Stimulated activated memory B cell treated with anti-CD40 and anti-IgM and Interleukin-4, amounts not matched to agents 10 μg/mL and 1 μg/mL and 100 μg/mL, for 72 hours (primary cell): ENCODE results near the gene DIP2C.

Experiments
- ATAC-seq: fragments of 150-1000 bp; cut with Tn5 transposase; 2 replicates; pipeline ENCODE4 v1.10.0; 2021
- H3K27ac Mint-ChIP-seq: one replicate; pipeline ENCODE4 v1.8.0; 2022; ENCODE audit warnings: mild to moderate bottlenecking, mixed read lengths
- H3K27me3 Mint-ChIP-seq: one replicate; pipeline ENCODE4 v1.8.0; 2022; ENCODE audit warnings: mixed read lengths
- H3K36me3 Mint-ChIP-seq: one replicate; pipeline ENCODE4 v1.8.0; 2022; ENCODE audit warnings: mixed read lengths
- H3K4me1 Mint-ChIP-seq: one replicate; pipeline ENCODE4 v1.8.0; 2022; ENCODE audit warnings: mixed read lengths
- H3K4me3 Mint-ChIP-seq: one replicate; pipeline ENCODE4 v1.8.0; 2022; ENCODE audit warnings: mild to moderate bottlenecking, moderate library complexity, mixed read lengths
- H3K9me3 Mint-ChIP-seq: one replicate; pipeline ENCODE4 v1.8.0; 2022; ENCODE audit warnings: mixed read lengths

The DIP2C gene

GRCh38 chr10:381346-381745 lies 308.1 kb downstream of the DIP2C start:
- Mint-ChIP-seq H3K27me3 (peaks cover 19% of the 10 kb centered on the region), H3K27ac (no peak overlapping the region), H3K36me3 (peaks cover 10% of the 10 kb centered on the region), H3K4me1 (peaks cover 6% of the 10 kb centered on the region), H3K9me3 (peaks cover 3% of the 10 kb centered on the region), H3K4me3 (no peak overlapping the region)
- ATAC-seq = no peak

- H3K27me3 Mint-ChIP-seq = peaks cover 10% of the 10 kb centered on the region
- no peak overlapping the region for H3K27ac Mint-ChIP-seq
- no peak for ATAC-seq
- H3K9me3 Mint-ChIP-seq = peaks cover 3% of the 10 kb centered on the region
- H3K4me3 Mint-ChIP-seq = no peak overlapping the region
- H3K36me3 Mint-ChIP-seq = peaks cover 10% of the 10 kb centered on the region
- H3K4me1 Mint-ChIP-seq = peaks cover 6% of the 10 kb centered on the region
Measured at GRCh38 chr10:380313-380940, 309.0 kb downstream of the DIP2C start.

- Mint-ChIP-seq H3K9me3 (peaks cover 5% of the 10 kb centered on the region), H3K4me3 (no peak overlapping the region), H3K36me3 (peaks cover 16% of the 10 kb centered on the region), H3K4me1 (peaks cover 6% of the 10 kb centered on the region), H3K27me3 (no peaks in the 10 kb centered on the region), H3K27ac (no peak overlapping the region)
- no peak for ATAC-seq
Measured at GRCh38 chr10:378930-379704, 310.4 kb downstream of the DIP2C start.

GRCh38 chr10:378230-378929 lies 311.1 kb downstream of the DIP2C start:
- Mint-ChIP-seq H3K4me3 (no peak overlapping the region), H3K9me3 (peaks cover 5% of the 10 kb centered on the region), H3K27ac (no peak overlapping the region), H3K36me3 (peaks cover 16% of the 10 kb centered on the region), H3K27me3 (no peaks in the 10 kb centered on the region), H3K4me1 (peaks cover 6% of the 10 kb centered on the region)
- ATAC-seq = no peak

GRCh38 chr10:377228-377627 lies 312.2 kb downstream of the DIP2C start:
- H3K9me3 Mint-ChIP-seq = peaks cover 5% of the 10 kb centered on the region
- no peak for ATAC-seq
- H3K4me3 Mint-ChIP-seq = no peak overlapping the region
- H3K27ac Mint-ChIP-seq = no peak overlapping the region
- no peaks in the 10 kb centered on the region for H3K27me3 Mint-ChIP-seq
- peaks cover 16% of the 10 kb centered on the region for H3K36me3 Mint-ChIP-seq
- H3K4me1 Mint-ChIP-seq = peaks cover 6% of the 10 kb centered on the region

GRCh38 chr10:375815-376505 lies 313.5 kb downstream of the DIP2C start:
- Mint-ChIP-seq H3K27ac (no peak overlapping the region), H3K9me3 (peaks cover 2% of the 10 kb centered on the region), H3K36me3 (peaks cover 6% of the 10 kb centered on the region), H3K4me3 (no peak overlapping the region), H3K27me3 (no peaks in the 10 kb centered on the region), H3K4me1 (no peaks in the 10 kb centered on the region)
- ATAC-seq = no peak

- Mint-ChIP-seq H3K9me3 (peaks cover 2% of the 10 kb centered on the region), H3K27me3 (no peaks in the 10 kb centered on the region), H3K4me1 (no peaks in the 10 kb centered on the region)
Measured at GRCh38 chr10:374354-374753, 315.1 kb downstream of the DIP2C start.

GRCh38 chr10:373526-374309 lies 315.8 kb downstream of the DIP2C start:
- H3K4me1 Mint-ChIP-seq = no peaks in the 10 kb centered on the region
- no peaks in the 10 kb centered on the region for H3K27me3 Mint-ChIP-seq
- H3K9me3 Mint-ChIP-seq = peaks cover 2% of the 10 kb centered on the region
- ATAC-seq = no peak
- no peak overlapping the region for H3K4me3 Mint-ChIP-seq
- H3K36me3 Mint-ChIP-seq = peaks cover 6% of the 10 kb centered on the region
- H3K27ac Mint-ChIP-seq = no peak overlapping the region

More at GRCh38 chr10:374354-374753, 315.1 kb downstream of the DIP2C start:
- Mint-ChIP-seq H3K27ac (no peak overlapping the region), H3K4me3 (no peak overlapping the region), H3K36me3 (peaks cover 6% of the 10 kb centered on the region)
- ATAC-seq = no peak

GRCh38 chr10:373015-373414 lies 316.5 kb downstream of the DIP2C start:
- H3K4me1 Mint-ChIP-seq = no peaks in the 10 kb centered on the region
- no peaks in the 10 kb centered on the region for H3K27me3 Mint-ChIP-seq
- no peak overlapping the region for H3K4me3 Mint-ChIP-seq
- no peak for ATAC-seq
- H3K9me3 Mint-ChIP-seq = peaks cover 2% of the 10 kb centered on the region
- H3K27ac Mint-ChIP-seq = no peak overlapping the region
- H3K36me3 Mint-ChIP-seq = peaks cover 6% of the 10 kb centered on the region

- ATAC-seq = no peak
- Mint-ChIP-seq H3K9me3 (peaks cover 2% of the 10 kb centered on the region), H3K4me3 (no peak overlapping the region), H3K36me3 (peaks cover 6% of the 10 kb centered on the region), H3K27ac (no peak overlapping the region), H3K4me1 (no peaks in the 10 kb centered on the region), H3K27me3 (no peaks in the 10 kb centered on the region)
Measured at GRCh38 chr10:372566-372965, 316.9 kb downstream of the DIP2C start.

- Mint-ChIP-seq H3K9me3 (peaks cover 2% of the 10 kb centered on the region), H3K27me3 (no peaks in the 10 kb centered on the region), H3K4me3 (no peak overlapping the region), H3K36me3 (peaks cover 6% of the 10 kb centered on the region), H3K27ac (no peak overlapping the region), H3K4me1 (peaks cover 3% of the 10 kb centered on the region)
- ATAC-seq = no peak
Measured at GRCh38 chr10:371515-371914, 318.0 kb downstream of the DIP2C start.

GRCh38 chr10:370449-370825 lies 319.0 kb downstream of the DIP2C start:
- peaks cover 6% of the 10 kb centered on the region for H3K36me3 Mint-ChIP-seq
- peaks cover 10% of the 10 kb centered on the region for H3K4me1 Mint-ChIP-seq
- ATAC-seq = no peak
- no peak overlapping the region for H3K4me3 Mint-ChIP-seq
- H3K27me3 Mint-ChIP-seq = no peaks in the 10 kb centered on the region
- no peak overlapping the region for H3K27ac Mint-ChIP-seq
- peaks cover 2% of the 10 kb centered on the region for H3K9me3 Mint-ChIP-seq

GRCh38 chr10:369684-370448 lies 319.6 kb downstream of the DIP2C start:
- Mint-ChIP-seq H3K4me1 (peaks cover 10% of the 10 kb centered on the region), H3K9me3 (no peaks in the 10 kb centered on the region), H3K4me3 (no peak overlapping the region), H3K27ac (no peak overlapping the region), H3K36me3 (peaks cover under 1% of the 10 kb centered on the region), H3K27me3 (no peaks in the 10 kb centered on the region)
- no peak for ATAC-seq

GRCh38 chr10:369221-369683 lies 320.2 kb downstream of the DIP2C start:
- peaks cover 10% of the 10 kb centered on the region for H3K4me1 Mint-ChIP-seq
- H3K27ac Mint-ChIP-seq = no peak overlapping the region
- no peak for ATAC-seq
- H3K36me3 Mint-ChIP-seq = no peaks in the 10 kb centered on the region
- H3K9me3 Mint-ChIP-seq = no peaks in the 10 kb centered on the region
- no peak overlapping the region for H3K4me3 Mint-ChIP-seq
- no peaks in the 10 kb centered on the region for H3K27me3 Mint-ChIP-seq
